Measurements from ENCODE around the gene CDK2AP2. TPM values are rescaled to one million over a fixed set of nuclear protein-coding genes. Genes with fewer than 3 reads are reported as not detected.
"Not testable (repeated sequence)": the region's sequence is repeated elsewhere in the genome, so short reads cannot be mapped to it uniquely, and the experiment has no call there.

Gene CDK2AP2
- total RNA-seq, 4 donors from 2014 or later, result 16.3 to 40.4 (median 27.8) TPM

- no peak for TF ChIP-seq POLR2A (IDR thresholded peaks at IDR 0.05)
- TF ChIP-seq CTCF (IDR thresholded peaks at IDR 0.05), result no peak
- intact Hi-C loops (cut with DNase I; ENCODE audit: low total_unique reads), result no loop called here
- peak overlapping the region; percentile 76 for H3K4me3 ChIP-seq (ENCODE audit: low read depth, poor library complexity, severe bottlenecking)
- peak; percentile 86 to 95 for DNase-seq (ENCODE audit: low spot score in 2 of 2)
- WGBS, 2 donors, result 8 to 17% methylated on average over 5 of the region's 5 CpGs
These were observed 39.9 kb downstream of the CDK2AP2 start for GRCh38 chr11:67468056-67468455.

GRCh38 chr11:67466962-67467771 is 40.8 kb downstream of the CDK2AP2 start:
- WGBS, 2 donors, result 49 to 68% methylated on average over 11 of the region's 11 CpGs
- H3K4me3 ChIP-seq (ENCODE audit: low read depth, poor library complexity, severe bottlenecking), result no peak overlapping the region
- DNase-seq (ENCODE audit: low spot score in 2 of 2), result no peak
- intact Hi-C loops (cut with DNase I; ENCODE audit: low total_unique reads), result no loop called here
- no peak for TF ChIP-seq POLR2A (IDR thresholded peaks at IDR 0.05)
- no peak for TF ChIP-seq CTCF (IDR thresholded peaks at IDR 0.05)

- no peak for DNase-seq (ENCODE audit: low spot score in 2 of 2)
- WGBS, 2 donors, result 76 to 79% methylated on average over 4 to 5 of the region's 5 CpGs
- TF ChIP-seq CTCF (IDR thresholded peaks at IDR 0.05) (no peak), POLR2A (IDR thresholded peaks at IDR 0.05) (no peak)
- intact Hi-C loops (cut with DNase I; ENCODE audit: low total_unique reads), result no loop called here
- H3K4me3 ChIP-seq (ENCODE audit: low read depth, poor library complexity, severe bottlenecking), result no peak overlapping the region
These were observed 41.6 kb downstream of the CDK2AP2 start for GRCh38 chr11:67466367-67466766.

GRCh38 chr11:67465530-67465929 is 42.4 kb downstream of the CDK2AP2 start:
- DNase-seq (ENCODE audit: low spot score in 2 of 2); H3K4me3 ChIP-seq (ENCODE audit: low read depth, poor library complexity, severe bottlenecking); intact Hi-C loops (cut with DNase I; ENCODE audit: low total_unique reads): not testable (repeated sequence)
- WGBS, 2 donors, result 38 to 40% methylated on average over 2 of the region's 2 CpGs

GRCh38 chr11:67465189-67465510 is 42.8 kb downstream of the CDK2AP2 start:
- intact Hi-C loops (cut with DNase I; ENCODE audit: low total_unique reads), result no loop called here
- no peak for DNase-seq (ENCODE audit: low spot score in 2 of 2)
- H3K4me3 ChIP-seq (ENCODE audit: low read depth, poor library complexity, severe bottlenecking), result no peak overlapping the region
- TF ChIP-seq POLR2A (IDR thresholded peaks at IDR 0.05), result no peak
- TF ChIP-seq CTCF (IDR thresholded peaks at IDR 0.05), result no peak
- WGBS, 2 donors, result 41 to 43% methylated on average over 3 of the region's 3 CpGs

DNA sequence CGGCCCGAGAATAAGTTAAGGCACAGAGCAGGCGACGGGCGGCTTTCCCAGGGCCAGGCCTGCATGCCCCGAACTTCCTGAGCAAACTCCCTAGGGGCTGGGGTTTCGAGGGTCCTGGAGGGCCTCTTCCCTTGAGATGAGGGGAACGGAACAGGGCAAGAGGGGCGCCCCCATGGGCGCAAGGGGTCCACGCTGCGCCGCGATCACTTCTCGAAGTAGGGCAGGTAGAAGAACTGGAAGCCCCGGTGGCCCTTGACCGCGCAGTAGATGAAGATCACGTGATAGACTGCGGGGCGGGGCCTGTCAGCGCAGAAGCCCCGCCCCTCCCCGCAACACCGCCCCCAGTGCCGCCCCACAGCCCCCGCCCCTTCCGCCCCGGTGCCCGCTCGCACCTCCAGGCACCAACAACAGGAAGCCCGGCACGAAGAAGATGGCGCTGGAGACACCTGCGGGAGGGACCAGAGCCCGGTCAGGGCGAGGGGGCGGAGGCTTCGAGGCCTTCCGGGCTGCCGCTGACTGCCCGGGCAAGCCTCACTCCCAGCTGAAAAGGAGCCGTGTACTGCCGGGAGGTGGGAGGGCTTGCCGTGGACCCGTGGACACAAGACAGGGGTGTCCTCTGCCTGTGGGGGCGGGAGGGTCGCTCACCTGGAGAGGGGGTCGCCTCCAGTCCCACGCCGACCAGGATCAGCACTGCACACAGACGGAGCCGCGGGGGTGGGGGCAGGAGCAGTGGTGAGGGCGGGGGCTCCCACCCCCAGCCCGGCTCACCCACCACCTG is 43.4 kb downstream of the CDK2AP2 start:
- WGBS, 2 donors, result 22 to 24% methylated on average over 21 to 50 of the region's 56 CpGs
- intact Hi-C loops (cut with DNase I; ENCODE audit: low total_unique reads), result no loop called here
- TF ChIP-seq POLR2A (IDR thresholded peaks at IDR 0.05), result no peak
- no peak for TF ChIP-seq CTCF (IDR thresholded peaks at IDR 0.05)
- H3K4me3 ChIP-seq (ENCODE audit: low read depth, poor library complexity, severe bottlenecking), result peak overlapping the region; percentile 8
- DNase-seq (ENCODE audit: low spot score in 2 of 2), result peak; percentile 84 to 97
